HG02759 (cell line): ENCODE data around the gene CMTM2.

ENCODE experiments used
- ATAC-seq: cut with Tn5 transposase; IDR thresholded peaks from one replicate; pipeline ENCODE4 v1.9.1; 2021; ENCODE audit warnings: mild to moderate bottlenecking, moderate library complexity; ENCODE audit not compliant: unreplicated experiment

CMTM2 gene, protein sequence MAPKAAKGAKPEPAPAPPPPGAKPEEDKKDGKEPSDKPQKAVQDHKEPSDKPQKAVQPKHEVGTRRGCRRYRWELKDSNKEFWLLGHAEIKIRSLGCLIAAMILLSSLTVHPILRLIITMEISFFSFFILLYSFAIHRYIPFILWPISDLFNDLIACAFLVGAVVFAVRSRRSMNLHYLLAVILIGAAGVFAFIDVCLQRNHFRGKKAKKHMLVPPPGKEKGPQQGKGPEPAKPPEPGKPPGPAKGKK

DNA sequence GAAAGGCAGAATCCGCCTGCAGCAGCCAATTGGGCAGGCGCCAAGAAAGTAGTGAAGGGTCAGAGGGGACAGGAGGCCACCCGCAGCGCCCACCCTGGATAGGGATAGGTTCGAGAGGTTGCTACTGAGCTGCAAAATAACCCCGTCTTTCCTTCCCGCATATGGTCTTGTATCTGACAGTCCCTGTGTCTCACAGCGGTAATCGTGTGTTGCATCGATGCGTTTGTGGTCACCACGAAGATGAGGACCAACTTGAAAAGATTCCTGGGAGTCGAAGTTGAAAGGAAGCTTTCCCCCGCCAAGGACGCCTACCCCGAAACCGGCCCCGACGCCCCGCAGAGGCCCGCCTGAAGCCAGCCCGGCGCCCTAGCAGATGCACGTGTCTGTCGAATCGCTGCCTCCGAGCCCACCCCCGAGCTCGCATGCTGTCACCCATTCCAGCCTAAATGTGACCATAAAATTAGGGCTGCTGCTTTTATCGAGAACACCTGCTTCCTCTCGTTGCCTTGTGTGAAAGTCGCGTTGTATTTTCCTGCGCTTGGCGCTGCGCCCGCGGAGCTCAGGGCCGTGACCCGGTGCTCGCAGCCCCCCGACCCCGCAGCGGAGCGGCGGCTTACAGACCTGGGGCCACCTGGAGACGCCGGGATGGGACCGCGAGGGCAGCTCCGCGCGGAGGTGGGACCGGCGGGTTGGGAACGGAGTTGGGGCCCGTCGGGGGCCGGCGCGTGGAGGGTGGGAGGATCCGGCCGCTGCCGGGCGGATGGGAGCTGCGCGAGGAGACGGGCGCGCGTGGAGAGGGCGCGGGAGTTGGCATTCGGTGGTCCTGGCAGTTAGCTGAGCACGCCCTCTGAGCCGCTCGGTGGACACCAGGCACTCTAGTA, at the start of gene CMTM2:
Gene CMTM2 (plus strand): TSS at position 813 of the 881 bp plus-strand sequence. CDS start 145 bp downstream, outside the sequence.
- no peak for ATAC-seq

- no peak for ATAC-seq
These were observed 49.8 kb upstream of the CMTM2 start for GRCh38 chr16:66529475-66529874.

DNA sequence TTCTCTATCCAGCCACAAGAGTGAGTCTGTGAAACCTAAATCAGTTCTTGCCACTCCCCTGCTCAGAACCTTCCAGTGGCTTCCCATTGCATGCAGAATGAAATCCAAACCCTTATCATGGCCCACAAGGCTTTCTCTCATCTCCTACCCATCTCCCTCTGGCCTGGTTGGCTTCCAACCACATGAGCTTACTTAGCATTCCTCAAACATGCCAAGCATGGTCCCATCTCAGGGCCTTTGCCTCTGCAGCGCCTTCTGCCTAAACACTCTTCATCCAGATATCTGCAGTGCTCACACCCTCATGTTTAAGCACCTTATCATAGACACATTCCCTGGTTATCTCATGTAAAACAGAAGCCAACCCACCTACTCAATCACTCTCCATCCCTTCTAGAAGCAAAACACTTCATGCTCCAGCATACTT, 44.9 kb upstream of the CMTM2 start:
- ATAC-seq = no peak

GRCh38 chr16:66536525-66536924, 42.7 kb upstream of the CMTM2 start:
- ATAC-seq = no peak

DNA sequence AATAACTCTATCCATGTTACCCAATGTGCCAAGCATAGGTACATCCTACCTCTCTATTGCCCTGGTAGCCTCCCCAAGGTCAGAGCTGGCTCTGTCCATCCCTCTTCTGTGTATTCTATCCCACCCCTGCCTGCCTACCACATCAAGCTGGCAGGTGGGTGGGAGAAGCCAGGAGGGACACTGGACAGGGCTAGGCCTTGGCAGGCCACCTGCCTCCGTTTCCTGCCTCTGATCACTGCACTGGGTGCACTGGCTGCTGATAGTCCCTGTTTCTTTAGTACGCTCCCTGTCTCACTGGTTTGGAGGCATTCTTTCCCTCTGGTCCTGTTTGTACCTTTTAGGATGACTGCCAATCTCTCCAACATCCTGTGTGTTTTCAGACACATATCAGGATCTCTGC, 42.0 kb upstream of the CMTM2 start:
- no peak for ATAC-seq

GRCh38 chr16:66538910-66539309, 40.4 kb upstream of the CMTM2 start:
- no peak for ATAC-seq

DNA sequence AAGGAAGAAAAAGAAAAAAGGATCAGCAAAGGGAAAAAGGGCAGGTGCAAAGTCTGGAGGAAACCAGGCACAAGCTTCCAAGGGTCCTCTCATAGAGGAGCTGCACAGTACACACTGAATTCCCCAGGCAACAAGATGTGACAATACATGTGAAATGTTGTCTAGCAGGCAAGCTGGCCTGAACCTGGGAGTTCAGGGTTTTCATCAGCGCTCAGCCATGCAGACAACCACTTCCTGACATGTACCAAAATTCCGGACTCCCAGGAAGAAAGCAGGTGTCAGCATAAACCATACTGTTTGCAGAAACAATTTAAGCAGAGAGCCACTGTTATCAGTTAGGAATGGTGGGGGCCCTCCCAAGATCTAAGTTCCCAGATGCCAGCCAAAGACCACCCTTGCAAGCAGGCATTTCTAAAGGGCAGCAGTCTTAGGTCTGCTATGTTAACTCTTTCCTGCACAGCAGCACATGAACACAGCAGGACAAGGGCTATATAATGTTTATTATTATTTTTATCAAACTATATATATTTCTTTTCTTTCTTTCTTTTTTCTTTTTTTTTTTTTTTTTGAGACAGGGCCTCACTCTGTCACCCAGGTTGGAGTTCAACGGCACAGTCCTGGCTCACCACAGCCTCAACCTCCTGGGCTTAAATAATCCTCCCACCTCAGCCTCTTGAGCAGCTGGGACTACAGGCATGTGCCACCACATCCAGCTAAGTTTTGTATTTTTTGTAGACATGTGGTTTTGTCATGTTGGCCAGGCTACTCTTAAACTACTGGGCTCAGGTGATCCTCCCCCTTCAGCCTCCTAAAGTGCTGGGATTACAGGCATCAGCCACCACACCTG, 39.4 kb upstream of the CMTM2 start:
- peak; percentile 81 for ATAC-seq

DNA sequence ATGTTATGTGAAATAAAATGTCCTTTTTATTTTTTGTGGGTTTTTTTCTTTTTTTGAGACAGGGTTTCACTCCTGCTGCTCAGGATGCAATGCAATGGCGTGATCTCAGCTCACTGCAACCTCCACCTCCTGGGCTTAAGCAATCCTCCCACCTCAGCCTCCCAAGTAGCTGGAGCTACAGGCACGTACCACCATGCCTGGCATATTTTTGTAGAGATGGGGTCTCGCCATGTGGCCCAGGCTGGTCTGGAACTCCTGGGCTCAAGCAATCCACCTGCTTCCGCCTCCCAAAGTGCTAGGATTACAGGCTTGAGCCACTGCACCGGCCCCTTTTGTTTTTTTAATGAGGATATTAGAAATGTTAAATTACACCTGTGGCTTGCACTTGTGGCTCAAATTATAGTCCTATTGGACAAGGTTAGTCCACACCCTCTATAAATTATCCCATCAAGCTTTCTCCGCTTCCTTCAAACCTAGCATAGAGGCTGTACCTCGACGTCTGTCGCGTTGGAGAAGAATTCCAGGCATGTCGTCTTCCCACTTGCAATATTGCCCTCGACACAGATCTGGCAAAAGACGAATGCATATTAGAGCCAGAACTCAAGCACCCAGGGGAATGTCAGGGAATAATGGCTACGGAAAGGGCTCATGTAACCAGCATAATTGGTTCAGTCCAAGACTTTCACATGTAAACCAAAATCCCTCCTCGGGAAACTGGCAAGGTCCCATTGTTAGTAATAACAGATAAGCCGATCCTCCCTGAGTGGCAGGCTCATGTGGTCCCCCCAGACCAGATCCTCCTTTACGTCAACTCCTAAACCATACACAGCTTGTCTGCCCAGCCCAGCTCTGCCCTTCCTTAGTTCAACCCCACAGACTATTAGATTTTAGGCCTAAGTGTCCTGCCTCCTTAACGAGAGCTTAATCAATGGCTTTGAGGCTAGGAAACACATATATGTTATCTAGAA, 37.6 kb upstream of the CMTM2 start:
- ATAC-seq = no peak

- no peak for ATAC-seq
These were observed 36.9 kb upstream of the CMTM2 start for GRCh38 chr16:66542396-66542795.

GRCh38 chr16:66543541-66543940, 35.7 kb upstream of the CMTM2 start:
- no peak for ATAC-seq

DNA sequence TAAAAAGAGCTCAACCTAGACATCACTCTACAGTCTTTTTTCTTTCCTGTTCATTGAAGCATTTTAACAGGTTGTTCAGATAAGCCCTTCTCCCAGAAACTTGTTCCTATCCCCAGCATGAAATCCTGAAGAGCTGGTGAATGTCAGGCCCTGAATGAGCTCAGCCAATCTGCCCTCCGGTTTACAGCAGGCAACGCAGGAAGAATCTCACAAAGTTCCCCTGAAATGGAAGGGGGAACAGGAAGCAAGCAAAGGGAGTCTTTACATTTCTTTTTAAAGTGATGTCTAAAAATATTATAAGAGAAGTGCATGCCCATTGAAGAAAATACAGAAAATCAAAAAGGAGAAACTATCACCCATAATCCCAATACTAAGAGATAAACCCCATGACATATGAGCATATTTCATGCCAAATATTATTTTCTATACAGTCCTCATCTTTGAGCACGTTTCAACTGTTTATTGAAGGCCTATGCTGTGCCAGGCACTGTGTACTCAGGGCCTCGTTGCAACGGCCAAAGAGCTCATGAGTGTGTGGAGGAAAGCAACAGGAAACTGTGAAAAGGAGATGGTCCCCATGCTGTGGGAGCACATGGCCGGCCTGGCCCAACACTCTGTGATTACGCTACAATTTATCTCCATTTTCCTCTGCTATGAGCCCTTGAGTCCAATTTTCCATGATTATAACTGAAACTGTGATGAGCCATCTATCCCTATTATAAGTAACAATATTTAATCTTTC, 35.1 kb upstream of the CMTM2 start:
- no peak for ATAC-seq

- no peak for ATAC-seq
These were observed 31.9 kb upstream of the CMTM2 start for GRCh38 chr16:66547101-66547989.

DNA sequence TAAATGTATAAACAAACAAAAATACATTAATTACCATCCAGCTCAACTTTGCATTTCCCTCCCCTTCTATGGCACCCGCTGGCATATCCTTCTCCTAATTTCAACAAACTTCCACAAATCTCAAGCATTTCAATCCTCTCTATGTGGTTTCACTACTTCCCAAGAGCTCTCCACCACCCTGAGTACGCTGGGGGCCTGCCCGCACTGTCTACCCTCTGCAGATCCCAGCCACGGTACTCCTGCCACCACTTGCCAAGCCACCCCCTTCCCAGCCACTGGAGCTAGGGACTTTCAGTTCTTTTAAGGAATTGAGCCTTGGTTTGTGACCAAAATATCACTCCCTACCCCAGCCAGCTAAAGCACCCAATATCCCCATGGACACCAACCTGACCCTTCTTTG, 31.2 kb upstream of the CMTM2 start:
- ATAC-seq = no peak

DNA sequence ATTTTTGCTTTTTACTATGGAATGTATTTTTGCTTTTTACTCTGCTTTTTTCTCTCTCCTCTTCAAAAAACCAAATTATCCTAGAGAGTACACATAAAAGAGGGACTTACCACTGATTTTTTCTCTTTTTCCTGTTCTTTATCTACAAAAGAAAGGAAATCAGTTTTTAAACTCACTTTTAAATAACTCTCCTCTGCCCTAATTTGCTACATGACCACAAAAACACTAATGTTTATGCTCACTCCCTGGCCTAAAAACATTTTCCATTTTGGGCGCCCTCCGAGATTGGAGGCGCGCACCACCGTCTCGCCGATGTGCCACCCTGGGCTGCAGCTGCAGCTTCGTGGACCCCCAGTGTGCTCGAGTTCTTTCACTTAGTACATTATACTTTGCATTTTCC, 30.4 kb upstream of the CMTM2 start:
- no peak for ATAC-seq

DNA sequence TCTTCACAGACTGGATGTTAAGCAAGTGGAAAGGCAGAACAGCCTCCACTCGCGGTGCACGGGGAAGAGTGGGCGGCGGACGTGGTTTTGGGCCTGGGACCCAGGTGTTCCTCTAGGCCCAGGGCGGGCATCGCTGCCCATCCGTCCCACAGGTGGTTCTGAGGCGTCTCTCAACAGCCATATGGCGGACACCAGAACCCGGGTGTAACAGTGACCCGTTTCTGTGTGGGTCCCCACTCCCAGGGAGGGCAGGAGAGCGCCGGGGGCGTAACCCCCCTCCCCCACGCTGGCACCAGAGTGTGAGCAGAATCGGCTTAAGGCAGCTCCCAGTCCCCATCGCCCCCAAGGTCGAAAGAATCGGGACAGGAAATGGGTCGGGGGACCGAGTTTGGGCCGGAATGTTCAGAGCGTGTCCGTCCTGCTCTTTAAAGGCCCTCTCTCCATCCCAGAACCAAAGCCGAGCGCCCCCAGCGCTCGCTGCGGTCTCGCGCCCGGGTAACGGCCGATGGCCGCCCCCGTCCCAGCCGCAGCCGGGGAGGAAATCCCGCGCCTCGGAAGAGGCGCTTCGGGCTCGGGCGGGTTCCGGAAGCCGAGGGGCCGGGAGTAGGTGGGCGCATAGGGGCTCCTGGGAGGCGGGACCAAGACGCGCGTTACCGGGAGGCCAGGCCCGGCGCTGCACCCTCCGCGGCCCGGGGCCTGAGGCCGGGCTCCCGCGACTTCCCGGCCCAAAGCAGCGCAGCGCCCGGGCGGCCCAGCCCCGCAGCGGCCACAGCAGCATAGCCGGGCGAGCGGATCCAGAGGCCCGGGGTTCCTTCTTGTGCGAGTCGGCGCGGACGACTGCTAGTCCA, 29.8 kb upstream of the CMTM2 start, which contains the start of gene TK2:
Gene TK2 (minus strand): TSS at position 839 of the 848 bp plus-strand sequence. CDS start 61 bp downstream, at position 778.
- ATAC-seq = peak; percentile 36

GRCh38 chr16:66551348-66551759, 27.9 kb upstream of the CMTM2 start:
- no peak for ATAC-seq

- no peak for ATAC-seq
These were observed 27.4 kb upstream of the CMTM2 start for GRCh38 chr16:66551788-66552285.
